HCT116 (cell line): Measurements from ENCODE around the gene GMPPB. TPM values are rescaled to one million over a fixed set of nuclear protein-coding genes. Genes with fewer than 3 reads are reported as not detected.

ENCODE experiments used
- ATAC-seq: fragments of 200-7000 bp; cut with Tn5 transposase; 2 replicates; pipeline ENCODE4 v1.9.1; 2020; ENCODE audit warnings: mild to moderate bottlenecking, moderate library complexity
- BruUV-seq: library from RNA; stranded (reverse); fragments of 400-500 nt; replicated peaks from 2 replicates; lab custom pipeline; 2021; lab: Mats Ljungman, UMichigan
- CTCF ChIA-PET: fragments of 300-600 bp; sonication (Branson Sonifier 250); formaldehyde crosslinking; loops from one replicate; lab custom pipeline; 2021; ENCODE audit warnings: antibody characterized with exemption; lab: Charles Lee
- POLR2A ChIA-PET: fragments of 300-600, 350-600 bp; sonication (Branson Sonifier 250); formaldehyde crosslinking; loops from one replicate; lab custom pipeline; 2021; ENCODE audit warnings: antibody characterized with exemption; lab: Charles Lee
- RAD21 ChIA-PET, 2 experiments: fragments of 300-600 bp; sonication (Branson Sonifier 250); formaldehyde crosslinking; loops; one replicate each; lab custom pipeline; 2023; ENCODE audit warnings: low total read pairs in 2 of 2; ENCODE audit not compliant: uncharacterized antibody in 2 of 2, unreplicated experiment in 2 of 2, low non-redundant PET in 1 of 2; lab: Charles Lee
- DNase-seq: peaks from one replicate; pipeline ENCODE4 v3.0.0-alpha.2; 2010; ENCODE audit warnings: low read depth, low spot score
- H2AFZ ChIP-seq: fragments of 200-600 bp; shearing (Covaris generic), sonication (generic); 2 replicates; pipeline ENCODE4 v1.6.1; 2017; ENCODE audit warnings: low read depth, mixed run types, mixed read lengths, antibody characterized with exemption, low read length; ENCODE audit not compliant: poor library complexity, severe bottlenecking
- H3K27ac ChIP-seq: 2 replicates; pipeline ENCODE4 v1.5.1; 2012; ENCODE audit warnings: low read depth, low read length
- H3K27me3 ChIP-seq: fragments of 200-600 bp; sonication (generic); 2 replicates; pipeline ENCODE4 v1.6.1; 2016; ENCODE audit warnings: mixed run types, low read length, mixed read lengths; ENCODE audit not compliant: insufficient read depth
- H3K36me3 ChIP-seq, 2 experiments: fragments of 200-500 bp in 1 of 2; fragments of 200-600 bp in 1 of 2; sonication (Bioruptor generic) in 1 of 2; sonication (generic) in 1 of 2; 2 replicates each; pipeline versions ENCODE4 v1.5.1 to v1.6.1; 2014 to 2016; ENCODE audit warnings: low read length in 2 of 2, inconsistent platforms in 1 of 2, mixed read lengths in 1 of 2, mixed run types in 1 of 2; ENCODE audit not compliant: insufficient read depth in 2 of 2, control insufficient read depth in 1 of 2
- H3K4me1 ChIP-seq, 2 experiments: fragments of 200-600 bp in 1 of 2; sonication (generic) in 1 of 2; 2 replicates each; pipeline versions ENCODE4 v1.5.1 to v1.6.1; 2012 to 2017; ENCODE audit warnings: low read length in 2 of 2, inconsistent platforms in 1 of 2, mild to moderate bottlenecking in 1 of 2, mixed read lengths in 1 of 2, mixed run types in 1 of 2, moderate library complexity in 1 of 2; ENCODE audit not compliant: insufficient read depth in 2 of 2, control insufficient read depth in 1 of 2
- H3K4me2 ChIP-seq: fragments of 200-600 bp; sonication (generic); 2 replicates; pipeline ENCODE4 v1.6.1; 2017; ENCODE audit warnings: mixed run types, low read length, mixed read lengths
- H3K4me3 ChIP-seq, 2 experiments: fragments of 200-600 bp in 1 of 2; sonication (generic) in 1 of 2; replicated peaks in 1 of 2; 2 replicates each; pipeline ENCODE4 v1.5.1; 2011 to 2016; ENCODE audit warnings: low read length in 2 of 2, control low read depth in 1 of 2, low read depth in 1 of 2, mild to moderate bottlenecking in 1 of 2, mixed read lengths in 1 of 2, mixed run types in 1 of 2
- H3K79me2 ChIP-seq: fragments of 200-600 bp; sonication (generic); 2 replicates; pipeline ENCODE4 v1.6.1; 2017; ENCODE audit warnings: mild to moderate bottlenecking, mixed run types, low read length, moderate library complexity, mixed read lengths; ENCODE audit not compliant: insufficient read depth
- H3K9ac ChIP-seq: fragments of 200-600 bp; sonication (generic); 2 replicates; pipeline ENCODE4 v1.6.1; 2016; ENCODE audit warnings: low read length, mixed read lengths
- H3K9me2 ChIP-seq: fragments of 200-600 bp; sonication (generic), shearing (Covaris generic); 2 replicates; pipeline ENCODE4 v1.6.1; 2017; ENCODE audit warnings: mixed run types, mild to moderate bottlenecking, moderate library complexity; ENCODE audit not compliant: insufficient read depth
- H3K9me3 ChIP-seq, 2 experiments: fragments of 200-500 bp in 1 of 2; fragments of 200-600 bp in 1 of 2; sonication (Bioruptor generic) in 1 of 2; sonication (generic) in 1 of 2; 2 replicates each; pipeline ENCODE4 v1.6.1; 2014 to 2017; ENCODE audit warnings: low read length in 2 of 2, mixed read lengths in 2 of 2, inconsistent platforms in 1 of 2, low read depth in 1 of 2, mild to moderate bottlenecking in 1 of 2, mixed run types in 1 of 2, moderate library complexity in 1 of 2; ENCODE audit not compliant: control insufficient read depth in 1 of 2, insufficient read depth in 1 of 2
- H4K20me1 ChIP-seq: fragments of 200-600 bp; sonication (generic), shearing (Covaris generic); 2 replicates; pipeline ENCODE4 v1.6.1; 2017; ENCODE audit warnings: mixed run types, mild to moderate bottlenecking, moderate library complexity; ENCODE audit not compliant: insufficient read depth
- EGR1 ChIP-seq: IDR thresholded peaks from 2 replicates; pipeline ENCODE4 v1.6.1; 2012; ENCODE audit warnings: low read depth
- EZH2 ChIP-seq: fragments of 200-600 bp; sonication (generic); IDR thresholded peaks from 2 replicates; pipeline ENCODE4 v1.6.1; 2017; ENCODE audit warnings: antibody characterized with exemption, mixed run types
- FOSL1 ChIP-seq: IDR thresholded peaks from 2 replicates; pipeline ENCODE4 v1.6.1; 2012; ENCODE audit warnings: low read depth
- POLR2AphosphoS5 ChIP-seq: IDR thresholded peaks from 2 replicates; pipeline ENCODE4 v1.6.1; 2011; ENCODE audit warnings: mild to moderate bottlenecking, low read depth, low read length, moderate library complexity
- RAD21 ChIP-seq: IDR thresholded peaks from 2 replicates; pipeline ENCODE4 v1.6.1; 2012; ENCODE audit warnings: low read depth, mild to moderate bottlenecking
- SRF ChIP-seq: IDR thresholded peaks from 2 replicates; pipeline ENCODE4 v1.6.1; 2012; ENCODE audit warnings: low read depth
- intact Hi-C: fragments of 100-400 bp; cut with micrococcal nuclease; formaldehyde crosslinking; loops from 2 replicates; pipeline ENCODE4 v1.10.0; 2022
- total RNA-seq: library from RNA; stranded (reverse); gene quantifications from one replicate; pipeline ENCODE4 v1.2.1, GENCODE V29; 2021; ENCODE audit not compliant: unreplicated experiment
- TF ChIP-seq, protein P1 (sequence below): IDR thresholded peaks from 2 replicates; pipeline ENCODE4 v1.6.1; 2012
- TF ChIP-seq, protein P2 (sequence below): IDR thresholded peaks from 2 replicates; pipeline ENCODE4 v1.6.1; 2011; ENCODE audit warnings: mild to moderate bottlenecking, low read length, moderate library complexity; ENCODE audit not compliant: insufficient replicate concordance; ENCODE audit errors: extremely low read depth
- TF ChIP-seq, protein P3 (sequence below): IDR thresholded peaks from 2 replicates; pipeline ENCODE4 v1.6.1; 2012
- TF ChIP-seq, protein P4 (sequence below), 3 experiments: fragments of 200-600 bp in 1 of 3; sonication (generic) in 1 of 3; IDR thresholded peaks in 2 of 3; conservative IDR thresholded peaks in 1 of 3; 2 replicates each; pipeline ENCODE4 v1.5.1; 2012 to 2017; ENCODE audit warnings: low read depth in 2 of 3, low read length in 2 of 3, antibody characterized with exemption in 1 of 3, borderline replicate concordance in 1 of 3, control low read depth in 1 of 3, mild to moderate bottlenecking in 1 of 3, mixed read lengths in 1 of 3, mixed run types in 1 of 3, moderate library complexity in 1 of 3; ENCODE audit not compliant: insufficient read depth in 1 of 3

The GMPPB gene
- total RNA-seq, 1 experiment from 2014 or later: 24.1 TPM

DNA sequence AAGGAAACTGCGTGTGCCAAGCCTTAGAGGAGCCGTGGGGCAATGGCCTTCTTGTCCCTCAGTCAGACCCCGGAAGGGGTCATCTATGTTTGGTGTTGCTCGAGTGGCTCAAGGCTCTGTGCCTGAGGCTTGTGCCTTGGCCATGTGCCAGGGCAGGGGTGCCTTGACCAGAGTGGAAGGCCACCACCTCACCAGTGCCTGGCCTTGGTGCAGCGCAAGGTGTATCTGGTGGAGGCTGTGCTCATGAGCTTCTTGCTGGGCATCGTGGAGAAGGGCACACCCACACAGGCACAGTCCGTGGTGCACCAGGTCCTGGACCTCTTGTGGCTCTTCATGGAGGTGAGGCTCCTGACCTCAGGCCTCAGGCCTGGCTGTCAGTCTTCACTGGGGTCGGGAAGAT, 23.7 kb downstream of the GMPPB start:
- RAD21 ChIA-PET: no interaction called here
- intact Hi-C loops: no loop called here
- H3K9ac ChIP-seq: no peak overlapping the region
- POLR2A ChIA-PET: no interaction called here
- H3K9me2 ChIP-seq: no peaks in the 10 kb centered on the region
- H4K20me1 ChIP-seq: no peaks in the 10 kb centered on the region
- ATAC-seq (no peak), DNase-seq (no peak)
- no peak overlapping the region for H2AFZ ChIP-seq
- H3K4me3 ChIP-seq: no peak overlapping the region
- H3K27me3 ChIP-seq: no peaks in the 10 kb centered on the region
- H3K4me1 ChIP-seq: no peaks in the 10 kb centered on the region
- no peak overlapping the region for H3K4me2 ChIP-seq
- TF ChIP-seq EZH2 (no peak), SRF (no peak)
- TF ChIP-seq, protein P1, sequence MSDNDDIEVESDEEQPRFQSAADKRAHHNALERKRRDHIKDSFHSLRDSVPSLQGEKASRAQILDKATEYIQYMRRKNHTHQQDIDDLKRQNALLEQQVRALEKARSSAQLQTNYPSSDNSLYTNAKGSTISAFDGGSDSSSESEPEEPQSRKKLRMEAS: no peak
- H3K27ac ChIP-seq: no peak overlapping the region
- BruUV-seq: no TSS peak
- CTCF ChIA-PET: interaction anchor here (2.8 kb wide), 1 partner anchor 160 kb away, joined by 25 read pairs; no protein-coding TSS in a partner anchor
- no peaks in the 10 kb centered on the region for H3K9me3 ChIP-seq
- no peaks in the 10 kb centered on the region; the same call in 1 of the 2 replicates for H3K79me2 ChIP-seq
- H3K36me3 ChIP-seq: peaks cover 0 to 7% of the 10 kb centered on the region in 2 experiments; a peak in 1 of 4 replicates

DNA sequence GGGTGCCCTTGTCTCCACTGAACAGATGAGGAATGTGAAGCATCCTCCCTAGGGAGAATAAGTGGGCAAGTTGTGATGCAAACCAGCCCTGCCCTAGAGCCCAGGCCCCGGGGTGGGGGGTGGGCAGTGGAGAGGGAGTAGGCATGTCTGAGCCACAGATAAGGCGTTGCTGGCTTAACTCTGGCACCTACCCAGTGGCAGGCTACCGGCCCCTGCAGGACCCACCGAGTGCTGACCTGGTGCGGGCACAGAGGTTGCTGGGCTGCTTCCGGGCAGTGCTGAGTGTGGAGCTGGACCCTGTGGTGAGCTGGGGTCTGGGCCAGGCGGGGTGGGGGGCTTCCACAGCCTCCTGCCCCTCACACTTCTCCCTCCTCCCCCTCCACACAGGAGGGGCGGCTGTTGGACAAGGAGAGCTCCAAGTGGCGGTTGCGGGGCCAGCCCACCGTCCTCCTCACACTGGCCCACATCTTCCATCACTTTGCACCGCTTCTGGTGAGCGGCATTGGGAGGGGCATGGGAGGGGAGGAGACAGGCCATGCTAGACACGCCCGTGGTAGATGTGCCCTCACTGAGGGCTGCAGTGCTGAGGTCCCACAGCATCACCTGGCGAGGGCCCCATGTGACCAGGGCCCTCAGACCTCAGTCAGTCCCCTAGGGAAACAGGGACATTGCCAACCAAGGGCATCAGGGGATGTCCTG, 24.3 kb downstream of the GMPPB start:
- intact Hi-C loops: no loop called here
- H3K27ac ChIP-seq: no peak overlapping the region
- peaks cover 0 to 7% of the 10 kb centered on the region in 2 experiments; a peak in 1 of 4 replicates for H3K36me3 ChIP-seq
- H3K79me2 ChIP-seq: peaks cover 2% of the 10 kb centered on the region; the same call in 1 of the 2 replicates
- ChIA-PET RAD21 (no interaction called here), CTCF (interaction anchor here (2.8 kb wide), 1 partner anchor 160 kb away, joined by 25 read pairs; no protein-coding TSS in a partner anchor), POLR2A (no interaction called here)
- no peaks in the 10 kb centered on the region for H3K9me3 ChIP-seq
- no peak for ATAC-seq
- no peak overlapping the region for H3K4me2 ChIP-seq
- H3K9ac ChIP-seq: no peak overlapping the region
- no peaks in the 10 kb centered on the region for H3K4me1 ChIP-seq
- no peaks in the 10 kb centered on the region for H3K27me3 ChIP-seq
- no peaks in the 10 kb centered on the region for H3K9me2 ChIP-seq
- no peak overlapping the region for H3K4me3 ChIP-seq
- no peaks in the 10 kb centered on the region for H4K20me1 ChIP-seq
- BruUV-seq: no TSS peak
- H2AFZ ChIP-seq: no peak overlapping the region
- no peak for DNase-seq
- TF ChIP-seq SRF (no peak), EGR1 (no peak), POLR2AphosphoS5 (no peak), RAD21 (no peak), FOSL1 (no peak)
- TF ChIP-seq, protein P2, sequence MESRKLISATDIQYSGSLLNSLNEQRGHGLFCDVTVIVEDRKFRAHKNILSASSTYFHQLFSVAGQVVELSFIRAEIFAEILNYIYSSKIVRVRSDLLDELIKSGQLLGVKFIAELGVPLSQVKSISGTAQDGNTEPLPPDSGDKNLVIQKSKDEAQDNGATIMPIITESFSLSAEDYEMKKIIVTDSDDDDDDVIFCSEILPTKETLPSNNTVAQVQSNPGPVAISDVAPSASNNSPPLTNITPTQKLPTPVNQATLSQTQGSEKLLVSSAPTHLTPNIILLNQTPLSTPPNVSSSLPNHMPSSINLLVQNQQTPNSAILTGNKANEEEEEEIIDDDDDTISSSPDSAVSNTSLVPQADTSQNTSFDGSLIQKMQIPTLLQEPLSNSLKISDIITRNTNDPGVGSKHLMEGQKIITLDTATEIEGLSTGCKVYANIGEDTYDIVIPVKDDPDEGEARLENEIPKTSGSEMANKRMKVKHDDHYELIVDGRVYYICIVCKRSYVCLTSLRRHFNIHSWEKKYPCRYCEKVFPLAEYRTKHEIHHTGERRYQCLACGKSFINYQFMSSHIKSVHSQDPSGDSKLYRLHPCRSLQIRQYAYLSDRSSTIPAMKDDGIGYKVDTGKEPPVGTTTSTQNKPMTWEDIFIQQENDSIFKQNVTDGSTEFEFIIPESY: no peak
- TF ChIP-seq, protein P1: no peak
- TF ChIP-seq, protein P3, sequence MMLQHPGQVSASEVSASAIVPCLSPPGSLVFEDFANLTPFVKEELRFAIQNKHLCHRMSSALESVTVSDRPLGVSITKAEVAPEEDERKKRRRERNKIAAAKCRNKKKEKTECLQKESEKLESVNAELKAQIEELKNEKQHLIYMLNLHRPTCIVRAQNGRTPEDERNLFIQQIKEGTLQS: no peak
- TF ChIP-seq, protein P4, sequence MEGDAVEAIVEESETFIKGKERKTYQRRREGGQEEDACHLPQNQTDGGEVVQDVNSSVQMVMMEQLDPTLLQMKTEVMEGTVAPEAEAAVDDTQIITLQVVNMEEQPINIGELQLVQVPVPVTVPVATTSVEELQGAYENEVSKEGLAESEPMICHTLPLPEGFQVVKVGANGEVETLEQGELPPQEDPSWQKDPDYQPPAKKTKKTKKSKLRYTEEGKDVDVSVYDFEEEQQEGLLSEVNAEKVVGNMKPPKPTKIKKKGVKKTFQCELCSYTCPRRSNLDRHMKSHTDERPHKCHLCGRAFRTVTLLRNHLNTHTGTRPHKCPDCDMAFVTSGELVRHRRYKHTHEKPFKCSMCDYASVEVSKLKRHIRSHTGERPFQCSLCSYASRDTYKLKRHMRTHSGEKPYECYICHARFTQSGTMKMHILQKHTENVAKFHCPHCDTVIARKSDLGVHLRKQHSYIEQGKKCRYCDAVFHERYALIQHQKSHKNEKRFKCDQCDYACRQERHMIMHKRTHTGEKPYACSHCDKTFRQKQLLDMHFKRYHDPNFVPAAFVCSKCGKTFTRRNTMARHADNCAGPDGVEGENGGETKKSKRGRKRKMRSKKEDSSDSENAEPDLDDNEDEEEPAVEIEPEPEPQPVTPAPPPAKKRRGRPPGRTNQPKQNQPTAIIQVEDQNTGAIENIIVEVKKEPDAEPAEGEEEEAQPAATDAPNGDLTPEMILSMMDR (IDR thresholded peaks at IDR 0.05 in 2 of 3, conservative IDR thresholded peaks at IDR 0.05 in 1 of 3; ENCODE audit: borderline replicate concordance in 1 of 3, insufficient read depth in 1 of 3, low read depth in 2 of 3, low read length in 2 of 3): no peak
